ENCODE data around the gene PIANP. TPM values are rescaled to one million over a fixed set of nuclear protein-coding genes. Genes with fewer than 3 reads are reported as not detected.

Gene PIANP
- total RNA-seq, 1 donor from 2014 or later, result 0.20 TPM

DNA sequence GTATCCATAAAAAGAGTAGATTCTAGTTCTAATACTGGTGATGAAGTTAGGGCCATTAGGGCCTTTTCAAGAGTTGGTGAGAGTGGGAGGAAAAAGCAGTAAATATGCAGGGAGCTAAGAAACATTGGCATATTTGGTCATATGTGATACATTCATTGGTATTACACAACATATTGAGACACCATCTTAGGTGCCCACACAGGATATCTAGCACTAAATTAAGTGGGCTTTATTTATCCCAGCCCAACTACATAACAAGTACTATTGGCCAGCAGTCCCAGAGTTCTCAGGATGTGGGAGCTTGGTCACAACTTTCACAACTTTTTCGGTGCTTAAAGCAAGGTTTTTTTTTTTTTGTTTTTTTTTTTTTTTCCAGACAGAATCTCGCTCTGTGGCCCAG lies 35.7 kb downstream of the PIANP start:
- Histone ChIP-seq H3K36me3 (peaks cover 35% of the 10 kb centered on the region), H3K27ac (no peak overlapping the region), H3K4me3 (no peak overlapping the region), H3K27me3 (no peaks in the 10 kb centered on the region), H3K4me1 (peaks cover 11% of the 10 kb centered on the region), H3K9me3 (no peaks in the 10 kb centered on the region)
- TF ChIP-seq, protein P1, sequence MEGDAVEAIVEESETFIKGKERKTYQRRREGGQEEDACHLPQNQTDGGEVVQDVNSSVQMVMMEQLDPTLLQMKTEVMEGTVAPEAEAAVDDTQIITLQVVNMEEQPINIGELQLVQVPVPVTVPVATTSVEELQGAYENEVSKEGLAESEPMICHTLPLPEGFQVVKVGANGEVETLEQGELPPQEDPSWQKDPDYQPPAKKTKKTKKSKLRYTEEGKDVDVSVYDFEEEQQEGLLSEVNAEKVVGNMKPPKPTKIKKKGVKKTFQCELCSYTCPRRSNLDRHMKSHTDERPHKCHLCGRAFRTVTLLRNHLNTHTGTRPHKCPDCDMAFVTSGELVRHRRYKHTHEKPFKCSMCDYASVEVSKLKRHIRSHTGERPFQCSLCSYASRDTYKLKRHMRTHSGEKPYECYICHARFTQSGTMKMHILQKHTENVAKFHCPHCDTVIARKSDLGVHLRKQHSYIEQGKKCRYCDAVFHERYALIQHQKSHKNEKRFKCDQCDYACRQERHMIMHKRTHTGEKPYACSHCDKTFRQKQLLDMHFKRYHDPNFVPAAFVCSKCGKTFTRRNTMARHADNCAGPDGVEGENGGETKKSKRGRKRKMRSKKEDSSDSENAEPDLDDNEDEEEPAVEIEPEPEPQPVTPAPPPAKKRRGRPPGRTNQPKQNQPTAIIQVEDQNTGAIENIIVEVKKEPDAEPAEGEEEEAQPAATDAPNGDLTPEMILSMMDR (IDR thresholded peaks at IDR 0.05), result no peak
- DNase-seq (no peak), ATAC-seq (no peak)
- intact Hi-C loops (cut with DNase I), result no loop called here

DNA sequence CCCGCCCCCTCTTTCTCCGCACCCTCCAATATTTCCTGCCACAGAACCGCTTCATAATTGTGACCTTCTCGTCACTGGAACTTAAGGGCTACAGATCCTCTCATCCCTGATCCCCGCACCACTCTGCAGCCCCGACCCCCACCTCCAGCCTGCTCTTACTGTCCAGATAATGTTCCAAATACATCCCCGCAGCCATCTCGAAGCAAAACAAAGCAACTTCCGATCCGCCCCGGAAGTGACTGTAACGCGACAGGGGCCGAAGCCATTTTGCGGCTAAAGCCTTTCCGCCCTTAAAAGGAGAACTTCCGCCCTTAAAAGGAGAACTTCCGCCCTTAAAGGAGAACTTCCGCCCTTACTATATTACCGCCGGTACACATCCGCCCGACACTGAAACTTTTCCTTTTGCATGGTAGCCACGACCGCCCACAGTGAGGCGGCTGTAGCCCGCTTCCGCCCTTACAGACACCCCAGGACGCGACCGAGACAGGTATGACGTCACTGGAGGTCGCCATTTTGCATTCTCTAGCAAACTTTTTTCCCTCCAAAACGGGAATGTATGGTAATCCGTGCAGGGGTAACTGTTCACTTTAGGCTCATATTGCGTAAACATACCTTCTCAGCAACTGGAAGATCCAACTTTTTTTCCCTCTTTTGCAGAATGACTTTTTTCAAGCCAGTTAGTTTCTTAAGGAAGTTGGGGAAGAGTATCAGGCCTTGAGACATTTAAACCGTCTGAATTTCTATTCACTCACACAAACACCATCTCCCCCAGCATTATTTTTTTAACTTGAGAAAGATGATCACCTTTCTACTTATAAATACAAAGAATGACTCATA lies 37.5 kb downstream of the PIANP start, which contains the start of gene ING4:
TSS of gene ING4 (minus strand) at position 214 of the 837 bp plus-strand sequence. CDS start at position 196, 18 bp downstream.
- Histone ChIP-seq H3K4me1 (peaks cover 11% of the 10 kb centered on the region), H3K4me3 (peak within 1 kb of the TSS; percentile 87), H3K27me3 (no peaks in the 10 kb centered on the region), H3K9me3 (no peaks in the 10 kb centered on the region), H3K36me3 (peaks cover 26% of the 10 kb centered on the region), H3K27ac (peak within 1 kb of the TSS; percentile 76)
- peak; percentile 99 for ATAC-seq
- DNase-seq, result peak; percentile 98
- intact Hi-C loops (cut with DNase I), result no loop called here
- TF ChIP-seq, protein P1 (IDR thresholded peaks at IDR 0.05), result no peak

- H3K27ac ChIP-seq, result peak overlapping the region; percentile 76
- peak; percentile 52 for ATAC-seq
These were observed 38.1 kb downstream of the PIANP start for GRCh38 chr12:6662602-6662905.

GRCh38 chr12:6653987-6654386 lies 46.6 kb downstream of the PIANP start:
- no peaks in the 10 kb centered on the region for H3K4me1 ChIP-seq
- no peak for DNase-seq
- no peak overlapping the region for H3K4me3 ChIP-seq
- H3K27me3 ChIP-seq, result no peaks in the 10 kb centered on the region
- TF ChIP-seq, protein P1 (IDR thresholded peaks at IDR 0.05), result no peak
- H3K9me3 ChIP-seq, result no peaks in the 10 kb centered on the region
- intact Hi-C loops (cut with DNase I), result no loop called here
- no peak overlapping the region for H3K27ac ChIP-seq
- ATAC-seq, result no peak
- peaks cover 92% of the 10 kb centered on the region for H3K36me3 ChIP-seq

More at GRCh38 chr12:6662602-6662905, 38.1 kb downstream of the PIANP start:
- DNase-seq, result no peak
- peaks cover 11% of the 10 kb centered on the region for H3K4me1 ChIP-seq
- TF ChIP-seq, protein P1 (IDR thresholded peaks at IDR 0.05), result no peak
- intact Hi-C loops (cut with DNase I), result no loop called here
- H3K27me3 ChIP-seq, result no peaks in the 10 kb centered on the region
- H3K36me3 ChIP-seq, result peaks cover 24% of the 10 kb centered on the region
- H3K9me3 ChIP-seq, result no peaks in the 10 kb centered on the region
- H3K4me3 ChIP-seq, result peak overlapping the region; percentile 87

- DNase-seq (no peak), ATAC-seq (no peak)
- Histone ChIP-seq H3K27ac (no peak overlapping the region), H3K36me3 (peaks cover 90% of the 10 kb centered on the region), H3K27me3 (no peaks in the 10 kb centered on the region), H3K4me3 (no peak overlapping the region), H3K9me3 (no peaks in the 10 kb centered on the region), H3K4me1 (no peaks in the 10 kb centered on the region)
- intact Hi-C loops (cut with DNase I), result no loop called here
- TF ChIP-seq, protein P1 (IDR thresholded peaks at IDR 0.05), result no peak
These were observed 47.3 kb downstream of the PIANP start for GRCh38 chr12:6653342-6653741.
